Measurements from ENCODE around the gene RNLS.

The RNLS gene

GRCh38 chr10:88401671-88402347 is 181.3 kb downstream of the RNLS start:
- no peak for DNase-seq (ENCODE audit: low spot score)
- Histone ChIP-seq H3K27ac (no peak overlapping the region), H3K4me3 (no peak overlapping the region)
- TF ChIP-seq CTCF (IDR thresholded peaks at IDR 0.05): no peak

DNA sequence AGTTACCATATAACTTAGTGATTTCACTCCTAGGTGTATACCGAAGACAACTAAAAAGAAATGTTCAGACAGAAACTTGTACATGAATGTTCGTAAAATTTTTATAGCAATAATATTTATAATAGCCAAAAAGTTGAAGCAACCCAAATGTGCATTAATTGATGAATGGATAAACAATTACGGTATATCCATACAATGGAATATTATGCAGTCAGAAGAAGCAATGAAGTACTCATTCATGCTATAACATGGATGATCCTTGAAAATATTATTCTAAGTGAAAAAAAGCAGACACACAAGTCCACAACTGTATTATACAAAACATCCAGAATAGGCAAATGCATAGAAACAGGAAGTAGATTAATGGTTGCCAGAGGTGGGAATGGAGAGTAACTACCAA is 183.9 kb downstream of the RNLS start:
- TF ChIP-seq CTCF (IDR thresholded peaks at IDR 0.05): no peak
- no peak overlapping the region for H3K4me3 ChIP-seq
- H3K27ac ChIP-seq: no peak overlapping the region
- DNase-seq (ENCODE audit: low spot score): no peak

DNA sequence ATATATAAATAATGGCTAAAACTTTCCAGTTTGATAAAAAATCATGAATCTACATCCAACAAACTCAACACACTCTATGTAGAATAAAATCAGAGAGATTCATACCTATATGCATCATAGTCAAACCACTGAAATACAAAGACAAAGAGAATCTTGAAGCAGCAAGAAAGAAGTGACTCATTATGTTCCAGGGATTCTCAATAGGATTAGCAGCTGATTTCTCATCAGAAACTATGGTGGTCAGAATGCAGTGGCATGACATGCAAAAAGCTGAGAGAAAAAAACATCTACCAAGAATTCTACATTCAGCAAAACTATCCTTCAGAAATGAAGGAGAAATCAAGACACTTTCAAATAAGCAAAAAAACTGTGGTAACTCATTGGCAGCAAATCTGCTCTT is 187.4 kb downstream of the RNLS start:
- Histone ChIP-seq H3K27ac (no peak overlapping the region), H3K4me3 (no peak overlapping the region)
- no peak for TF ChIP-seq CTCF (IDR thresholded peaks at IDR 0.05)
- no peak for DNase-seq (ENCODE audit: low spot score)

GRCh38 chr10:88392222-88392621 is 190.9 kb downstream of the RNLS start:
- Histone ChIP-seq H3K27ac (no peak overlapping the region), H3K4me3 (no peak overlapping the region)
- DNase-seq (ENCODE audit: low spot score): no peak
- no peak for TF ChIP-seq CTCF (IDR thresholded peaks at IDR 0.05)

DNA sequence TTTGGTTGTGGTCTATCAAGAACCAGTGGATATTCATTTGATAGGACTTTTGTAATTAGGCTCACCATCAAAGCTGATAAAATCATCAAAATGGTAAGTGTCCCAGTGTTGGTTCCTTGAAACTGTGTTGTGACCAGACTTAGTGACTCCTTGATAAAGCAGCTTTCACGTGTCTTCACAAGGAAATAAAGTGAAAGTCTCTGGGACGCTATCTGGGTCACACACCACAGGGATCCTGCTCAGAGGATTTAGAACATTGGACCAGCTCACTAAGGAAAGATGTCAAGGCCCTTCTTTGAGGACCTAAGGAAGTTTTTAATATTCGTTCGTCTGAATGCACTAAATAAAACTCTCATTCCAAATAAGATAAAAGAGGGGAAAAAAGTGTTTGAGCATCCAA is 193.1 kb downstream of the RNLS start:
- H3K27ac ChIP-seq: no peak overlapping the region
- DNase-seq (ENCODE audit: low spot score): no peak
- H3K4me3 ChIP-seq: no peak overlapping the region
- TF ChIP-seq CTCF (IDR thresholded peaks at IDR 0.05): no peak

DNA sequence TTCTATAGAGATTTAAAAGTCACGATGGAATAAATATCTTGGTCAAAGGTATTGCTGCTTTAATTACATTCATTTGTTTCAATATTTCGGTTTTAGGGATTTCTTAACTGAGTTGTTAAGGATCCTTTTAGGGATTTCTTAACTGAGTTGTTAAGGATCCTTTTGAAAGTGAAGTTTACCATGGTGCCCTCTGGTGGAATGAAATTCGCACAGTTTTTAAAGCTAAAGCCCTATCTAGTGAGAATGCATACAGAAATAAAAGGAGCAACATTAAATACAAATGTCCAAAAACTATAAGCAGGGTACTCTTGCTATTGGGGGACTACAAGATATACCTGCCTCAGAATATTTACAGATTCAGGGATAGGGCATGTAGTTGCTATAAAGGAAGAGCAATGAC is 193.7 kb downstream of the RNLS start:
- peak; percentile 43 for TF ChIP-seq CTCF (IDR thresholded peaks at IDR 0.05)
- no peak overlapping the region for H3K4me3 ChIP-seq
- DNase-seq (ENCODE audit: low spot score): no peak
- H3K27ac ChIP-seq: no peak overlapping the region

DNA sequence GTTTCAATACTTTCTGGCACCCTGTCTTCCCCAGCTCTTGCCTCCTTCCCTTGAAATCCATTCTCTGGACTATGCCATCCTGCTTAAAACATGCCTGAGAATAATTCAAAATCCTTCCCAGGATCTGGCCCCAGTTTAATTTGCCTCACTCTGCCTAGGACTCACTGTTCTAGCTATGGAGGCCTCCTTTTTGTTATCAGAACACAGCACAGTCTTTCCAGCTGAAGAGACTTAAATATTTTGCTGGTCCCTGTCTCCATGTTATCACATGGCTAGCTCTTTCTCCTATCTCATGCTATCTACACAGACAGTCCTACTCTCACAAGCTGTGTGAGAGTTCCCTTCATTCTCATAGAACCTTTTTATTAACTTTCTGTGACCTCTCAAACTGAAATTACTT is 194.8 kb downstream of the RNLS start:
- no peak for DNase-seq (ENCODE audit: low spot score)
- TF ChIP-seq CTCF (IDR thresholded peaks at IDR 0.05): no peak
- peak overlapping the region; percentile 40 to 60 for H3K27ac ChIP-seq

More for the DNA sequence above, 194.8 kb downstream of the RNLS start:
- H3K4me3 ChIP-seq: no peak overlapping the region
